Stimulated activated CD8-positive, alpha-beta memory T cell treated with anti-CD3 and anti-CD28 coated beads, Interleukin-4, amount 100 ng/mL, for 1 hour (primary cell): Measurements from ENCODE around the gene CD70.
A peak's percentile ranks its signal among the peaks of the same experiment; 100 is the strongest.
"Not testable (repeated sequence)": the region's sequence is repeated elsewhere in the genome, so short reads cannot be mapped to it uniquely, and the experiment has no call there.

Experiments
- DNase-seq, 2 donors: peaks; one replicate each; pipeline ENCODE4 v3.0.0-alpha.2; 2020; ENCODE audit warnings: low read depth in 2 of 2, low spot score in 1 of 2

Gene CD70

GRCh38 chr19:6572217-6572616, 18.7 kb downstream of the CD70 start:
- DNase-seq = no peak

- DNase-seq = no peak
These were observed 19.8 kb downstream of the CD70 start for GRCh38 chr19:6571167-6571566.

- DNase-seq = no peak
These were observed 20.2 kb downstream of the CD70 start for GRCh38 chr19:6570764-6571163.

DNA sequence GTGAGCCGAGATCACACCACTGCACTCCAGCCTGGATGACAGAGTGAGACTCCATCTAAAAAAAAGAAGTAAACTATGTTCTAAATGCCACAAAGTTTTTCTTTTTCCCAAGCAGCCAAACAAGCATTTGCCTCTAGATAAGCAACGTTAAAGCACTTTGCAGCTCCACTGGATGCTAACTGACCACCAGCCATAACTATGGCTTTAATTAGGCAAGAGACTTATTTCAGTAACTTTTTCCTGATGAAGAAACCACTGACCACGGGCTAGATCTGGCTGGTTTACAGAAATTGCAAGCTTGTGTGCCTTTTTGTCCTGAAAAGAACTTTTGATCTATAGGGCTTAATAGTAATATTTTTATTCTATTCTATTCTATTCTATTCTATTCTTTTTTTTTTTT, 22.1 kb downstream of the CD70 start:
- no peak for DNase-seq

DNA sequence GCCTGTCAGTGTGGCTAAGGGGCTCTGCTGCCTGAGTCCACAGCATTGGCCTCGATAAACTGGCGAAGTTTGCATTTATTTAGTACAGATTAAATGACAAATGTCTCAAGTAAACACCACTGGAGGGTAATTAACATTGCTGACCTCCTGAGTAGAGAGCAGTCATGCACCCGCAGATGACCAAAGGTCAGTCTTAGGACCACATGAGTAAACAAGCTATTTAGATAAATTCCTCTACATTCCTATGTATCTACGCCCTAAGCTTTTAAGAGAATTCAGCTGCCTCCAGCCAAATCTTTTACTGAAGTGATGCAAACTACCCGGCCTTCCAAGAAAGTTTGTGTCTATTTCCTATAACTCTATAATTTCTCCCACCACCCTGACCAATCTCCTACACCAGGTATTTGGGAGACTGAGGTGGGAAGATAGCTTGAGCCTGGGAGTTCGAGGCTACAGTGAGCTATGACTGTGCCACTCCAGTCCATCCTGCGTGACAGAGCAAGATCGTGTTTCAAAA, 22.9 kb downstream of the CD70 start:
- DNase-seq = no peak

GRCh38 chr19:6566727-6567126, 24.2 kb downstream of the CD70 start:
- not testable (repeated sequence) for DNase-seq

DNA sequence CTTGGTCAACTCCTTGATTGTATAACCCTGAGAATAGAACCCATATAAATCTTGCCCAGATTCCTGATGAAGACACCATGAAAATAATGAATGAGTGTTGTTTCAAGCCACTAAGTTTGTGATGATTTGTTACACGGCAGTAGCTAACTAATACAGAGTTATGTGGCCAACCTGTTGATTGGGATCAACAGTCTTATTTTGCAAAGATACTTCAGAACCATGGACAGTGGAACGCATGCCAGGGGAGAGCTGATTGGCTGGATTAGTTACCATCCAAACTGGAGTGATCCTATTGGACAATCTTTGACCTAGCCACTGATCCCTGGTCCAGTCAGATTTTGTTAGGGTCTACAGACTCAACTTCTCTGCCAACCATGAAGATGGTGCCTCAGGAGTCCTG, 26.6 kb downstream of the CD70 start:
- DNase-seq = no peak

- DNase-seq = not testable (repeated sequence)
These were observed 28.5 kb downstream of the CD70 start for GRCh38 chr19:6562437-6562836.

DNA sequence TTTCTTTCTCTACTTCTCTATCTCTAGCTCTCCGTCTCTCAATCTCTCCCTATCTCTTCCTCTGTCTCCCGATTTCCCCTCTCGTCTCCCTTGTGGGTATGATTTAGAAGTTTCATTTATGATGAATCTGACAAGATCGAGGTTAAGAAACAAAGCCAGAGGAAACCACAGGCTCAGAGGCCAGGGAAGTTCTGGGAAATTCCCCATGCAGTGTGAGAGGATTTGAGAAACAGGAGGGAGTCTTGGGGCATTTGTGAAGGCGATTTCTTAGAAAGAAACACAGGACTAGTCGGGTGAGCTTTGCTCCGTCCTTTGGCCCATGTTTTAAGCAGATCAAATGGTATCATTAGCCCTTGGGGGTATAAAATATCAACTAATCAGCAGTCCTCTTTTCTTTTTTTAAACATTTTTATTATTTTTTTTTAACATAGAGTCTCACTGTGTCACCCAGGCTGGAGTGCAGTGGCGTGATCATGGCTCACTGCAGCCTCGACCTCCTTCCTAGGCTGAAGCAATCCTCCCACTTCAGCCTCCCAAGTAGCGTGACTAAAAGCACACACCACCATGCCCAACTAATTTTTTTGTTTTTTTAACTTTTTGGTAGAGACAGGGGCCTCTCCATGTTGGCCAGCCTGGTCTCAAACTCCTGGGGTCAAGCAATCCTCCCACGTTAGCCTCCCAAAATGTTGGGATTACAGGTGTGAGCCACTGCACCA, 34.3 kb downstream of the CD70 start:
- DNase-seq = no peak

GRCh38 chr19:6556043-6556449, 34.9 kb downstream of the CD70 start:
- no peak for DNase-seq

- peak; percentile 30 to 41 for DNase-seq
These were observed 39.1 kb downstream of the CD70 start for GRCh38 chr19:6551607-6552450.

GRCh38 chr19:6551091-6551490, 39.9 kb downstream of the CD70 start:
- DNase-seq = no peak

DNA sequence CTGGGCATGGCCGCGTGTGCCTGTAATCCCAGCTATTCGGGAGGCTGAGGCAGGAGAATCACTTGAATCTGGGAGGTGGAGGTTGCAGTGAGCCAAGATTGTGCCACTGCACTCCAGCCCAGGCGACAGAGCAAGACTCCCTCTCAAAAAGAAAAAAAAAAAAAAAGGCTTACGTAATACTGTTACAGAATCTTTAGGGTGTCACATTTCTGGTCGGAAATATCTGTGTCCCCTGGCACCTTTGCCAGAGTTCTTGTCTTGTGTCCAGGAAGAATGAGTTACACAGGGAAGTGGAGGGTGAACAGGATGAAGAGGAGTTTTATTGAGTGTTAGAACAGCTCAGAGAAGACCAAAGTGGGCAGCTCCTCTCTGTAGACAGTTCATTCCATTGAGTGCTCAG, 40.3 kb downstream of the CD70 start:
- DNase-seq = not testable (repeated sequence)

DNA sequence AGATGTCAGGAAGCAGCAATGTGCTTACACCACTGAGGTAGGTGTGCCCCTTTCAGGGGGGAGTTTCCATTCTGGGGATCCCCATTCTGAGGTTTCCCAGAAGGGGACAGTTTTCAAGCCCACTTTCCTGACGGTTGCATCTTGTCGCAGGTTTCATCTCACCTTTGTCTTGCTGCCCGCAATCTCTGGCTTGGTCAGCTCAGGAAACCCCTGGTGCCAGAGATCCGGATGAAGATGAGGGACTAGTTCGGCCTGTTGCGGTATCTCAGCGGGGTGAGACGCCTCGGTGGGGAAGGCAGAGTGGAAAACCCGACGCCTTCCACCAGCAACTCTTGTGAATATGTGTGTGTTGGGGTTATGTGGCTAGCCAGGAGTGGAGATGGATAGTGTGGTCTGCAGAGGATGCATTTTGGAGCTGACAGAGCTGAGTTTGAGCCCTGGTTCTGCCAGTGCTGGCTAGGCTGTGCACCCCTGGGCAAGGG, 47.0 kb downstream of the CD70 start:
- no peak for DNase-seq

DNA sequence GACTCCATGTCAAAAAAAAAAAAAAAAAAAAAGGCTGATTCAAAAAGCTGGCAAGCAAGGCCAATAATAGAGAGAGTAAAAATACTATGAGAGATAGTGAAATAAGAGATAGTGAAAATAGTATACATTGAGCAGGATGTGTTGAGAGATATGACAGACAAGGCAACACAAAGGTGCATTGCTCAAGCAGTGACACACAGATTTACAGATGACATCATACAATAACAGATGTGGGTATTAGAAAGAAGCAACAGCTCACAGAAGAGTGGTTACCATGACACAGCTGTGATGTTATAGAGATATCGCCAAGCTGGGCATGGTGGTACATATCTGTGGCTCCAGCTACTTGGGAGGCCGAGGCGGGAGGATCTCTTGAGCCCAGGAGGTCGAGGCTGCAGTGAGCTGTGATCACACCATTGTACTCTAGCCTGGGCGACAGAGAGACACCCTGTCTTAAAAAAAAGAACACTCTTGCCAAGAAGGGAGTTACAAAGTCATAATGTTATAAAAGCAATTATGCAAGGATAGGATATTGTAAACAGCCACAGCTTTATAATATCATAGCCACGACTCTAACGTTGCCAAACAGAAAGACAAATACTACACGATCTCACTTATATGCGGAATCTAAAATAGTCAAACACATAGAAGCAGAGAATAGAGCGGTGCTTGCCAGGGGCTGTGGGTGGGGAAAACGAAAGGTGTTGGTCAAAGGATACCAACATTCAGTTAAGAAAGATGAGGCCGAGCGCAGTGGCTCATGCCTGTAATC, 49.8 kb downstream of the CD70 start:
- DNase-seq = no peak

DNA sequence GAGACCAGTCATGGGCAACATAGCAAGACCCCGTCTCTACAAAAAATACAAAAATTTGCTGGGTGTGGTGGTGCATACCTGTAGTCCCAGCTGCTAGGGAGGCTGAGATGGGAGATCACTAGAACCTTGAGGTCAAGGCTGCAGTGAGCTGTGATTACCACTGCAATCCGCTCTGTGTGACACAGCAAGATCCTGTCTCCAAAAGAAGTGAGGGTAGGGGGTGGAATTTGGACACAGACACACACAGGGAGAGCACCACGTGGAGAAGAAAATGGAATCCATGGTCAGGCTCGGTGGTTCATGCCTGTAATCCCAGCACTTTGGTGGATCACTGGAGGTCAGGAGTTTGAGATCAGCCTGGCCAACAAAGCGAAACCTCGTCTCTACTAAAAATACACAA, 51.4 kb downstream of the CD70 start:
- no peak for DNase-seq
